Trophoblast cell (in vitro differentiated cells and primary cell): ENCODE data around the gene UBR4.

Source experiments
- DNase-seq, 2 donors: peaks; one replicate each; pipeline ENCODE4 v3.0.0-alpha.2; 2016
- H2AFZ ChIP-seq: 2 replicates; pipeline ENCODE4 v1.6.1; 2013; ENCODE audit warnings: low read length, moderate library complexity, mild to moderate bottlenecking; ENCODE audit not compliant: insufficient read depth, poor library complexity
- H2AK5ac ChIP-seq: 2 replicates; pipeline ENCODE4 v1.6.1; 2013; ENCODE audit warnings: mild to moderate bottlenecking, low read length
- H2BK120ac ChIP-seq: 2 replicates; pipeline ENCODE4 v1.6.1; 2013; ENCODE audit warnings: low read length, mild to moderate bottlenecking, moderate library complexity; ENCODE audit not compliant: insufficient read depth, poor library complexity
- H2BK12ac ChIP-seq: 2 replicates; pipeline ENCODE4 v1.6.1; 2013; ENCODE audit warnings: mild to moderate bottlenecking, low read length, moderate library complexity
- H2BK5ac ChIP-seq: 2 replicates; pipeline ENCODE4 v1.6.1; 2013; ENCODE audit warnings: low read length, low read depth, moderate library complexity, mild to moderate bottlenecking; ENCODE audit not compliant: poor library complexity
- H3K14ac ChIP-seq: 2 replicates; pipeline ENCODE4 v1.6.1; 2013; ENCODE audit warnings: mild to moderate bottlenecking, low read length
- H3K18ac ChIP-seq: 2 replicates; pipeline ENCODE4 v1.6.1; 2013; ENCODE audit warnings: mild to moderate bottlenecking, low read length
- H3K23ac ChIP-seq: 2 replicates; pipeline ENCODE4 v1.6.1; 2013; ENCODE audit warnings: low read length
- H3K27ac ChIP-seq: 2 replicates; pipeline ENCODE4 v1.5.1; 2013; ENCODE audit warnings: low read depth, mild to moderate bottlenecking, inconsistent platforms, low read length, moderate library complexity
- H3K27me3 ChIP-seq: 2 replicates; pipeline ENCODE4 v1.6.1; 2013; ENCODE audit warnings: inconsistent platforms, mild to moderate bottlenecking, low read length, moderate library complexity; ENCODE audit not compliant: insufficient read depth
- H3K36me3 ChIP-seq, 2 experiments: 1 replicate in 1 of 2; 2 replicates in 1 of 2; pipeline ENCODE4 v1.6.1; 2013; ENCODE audit warnings: low read length in 2 of 2, mild to moderate bottlenecking in 2 of 2, moderate library complexity in 1 of 2; ENCODE audit not compliant: insufficient read depth in 2 of 2, control insufficient read depth in 1 of 2
- H3K4ac ChIP-seq: 2 replicates; pipeline ENCODE4 v1.6.1; 2013; ENCODE audit warnings: low read depth, mild to moderate bottlenecking, low read length, moderate library complexity
- H3K4me1 ChIP-seq, 2 experiments: 1 replicate in 1 of 2; 2 replicates in 1 of 2; pipeline ENCODE4 v1.6.1; 2013; ENCODE audit warnings: low read length in 2 of 2, mild to moderate bottlenecking in 2 of 2, moderate library complexity in 1 of 2; ENCODE audit not compliant: insufficient read depth in 2 of 2, control insufficient read depth in 1 of 2
- H3K4me2 ChIP-seq: 2 replicates; pipeline ENCODE4 v1.6.1; 2013; ENCODE audit warnings: inconsistent platforms, mild to moderate bottlenecking, low read length, moderate library complexity
- H3K4me3 ChIP-seq: 2 replicates; pipeline ENCODE4 v1.5.1; 2013; ENCODE audit warnings: mild to moderate bottlenecking, low read depth, low read length, inconsistent platforms
- H3K79me1 ChIP-seq: one replicate; pipeline ENCODE4 v1.6.1; 2013; ENCODE audit warnings: low read length
- H3K79me2 ChIP-seq: 2 replicates; pipeline ENCODE4 v1.6.1; 2013; ENCODE audit warnings: low read length, mild to moderate bottlenecking; ENCODE audit not compliant: control insufficient read depth, insufficient read depth, poor library complexity
- H3K9ac ChIP-seq: 2 replicates; pipeline ENCODE4 v1.6.1; 2013; ENCODE audit warnings: mild to moderate bottlenecking, low read length
- H3K9me3 ChIP-seq: 2 replicates; pipeline ENCODE4 v1.6.1; 2013; ENCODE audit warnings: low read depth, mild to moderate bottlenecking, control low read depth, inconsistent platforms, low read length; ENCODE audit not compliant: insufficient read depth
- H4K12ac ChIP-seq: 2 replicates; pipeline ENCODE4 v1.6.1; 2013; ENCODE audit warnings: low read depth, mild to moderate bottlenecking, low read length, moderate library complexity
- H4K8ac ChIP-seq: 2 replicates; pipeline ENCODE4 v1.6.1; 2013; ENCODE audit warnings: low read depth, mild to moderate bottlenecking, low read length, moderate library complexity
- H4K91ac ChIP-seq: one replicate; pipeline ENCODE4 v1.6.1; 2013; ENCODE audit warnings: low read depth, mild to moderate bottlenecking, low read length, moderate library complexity
- WGBS: extraction: QIAGEN DNeasy Blood & Tissue Kit; methylation state at CpG from one replicate; pipeline ENCODE4 v1.1.7; 2013; ENCODE audit warnings: missing lambda C conversion rate; ENCODE audit not compliant: insufficient read length, insufficient coverage; ENCODE audit errors: extremely low coverage; 5-methylcytosine and 5-hydroxymethylcytosine counted together

Gene UBR4

GRCh38 chr1:19255288-19255687 is 45.2 kb upstream of the UBR4 start:
- Histone ChIP-seq H3K4me1 (peaks cover 4 to 7% of the 10 kb centered on the region in 2 experiments), H3K9ac (no peak overlapping the region), H3K23ac (no peak overlapping the region), H4K91ac (no peak overlapping the region), H3K4me2 (no peak overlapping the region), H3K27ac (no peak overlapping the region), H3K27me3 (no peaks in the 10 kb centered on the region), H3K9me3 (no peaks in the 10 kb centered on the region), H3K4ac (no peak overlapping the region), H3K18ac (no peak overlapping the region), H4K12ac (no peak overlapping the region), H3K79me2 (peaks cover 27% of the 10 kb centered on the region), H3K4me3 (no peak overlapping the region), H2AFZ (no peak overlapping the region), H2AK5ac (no peak overlapping the region), H2BK5ac (no peak overlapping the region), H3K36me3 (peaks cover 48 to 49% of the 10 kb centered on the region in 2 experiments), H2BK120ac (no peak overlapping the region), H3K14ac (no peak overlapping the region), H3K79me1 (peaks cover 10% of the 10 kb centered on the region), H4K8ac (no peak overlapping the region), H2BK12ac (no peak overlapping the region)
- no CpG with 5 or more reads among the region's 4 CpGs for WGBS
- no peak for DNase-seq

DNA sequence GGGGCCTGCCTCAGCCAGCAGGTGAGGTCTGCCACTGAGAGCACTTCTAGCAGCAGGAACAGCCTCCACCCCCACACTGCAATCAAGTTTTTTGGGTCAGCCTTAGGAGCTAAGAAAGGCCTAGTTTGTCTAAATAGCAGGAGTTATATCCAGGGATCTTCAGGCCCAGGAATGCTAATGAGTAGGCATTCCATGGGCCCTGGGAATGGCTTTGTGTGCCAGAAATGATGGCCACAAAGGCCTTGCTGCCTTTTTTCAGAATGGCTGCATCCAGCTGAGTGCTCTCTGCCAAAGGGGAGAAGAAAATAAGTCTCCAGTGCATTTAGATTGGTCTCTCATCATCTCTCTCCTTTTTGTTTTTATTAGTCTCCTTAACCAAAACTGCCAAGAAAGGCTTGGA is 44.4 kb upstream of the UBR4 start:
- Histone ChIP-seq H3K4ac (no peak overlapping the region), H2BK5ac (no peak overlapping the region), H3K27ac (no peak overlapping the region), H2AFZ (no peak overlapping the region), H2BK120ac (no peak overlapping the region), H4K8ac (no peak overlapping the region), H3K4me1 (peaks cover 4 to 7% of the 10 kb centered on the region in 2 experiments), H3K36me3 (peaks cover 40 to 42% of the 10 kb centered on the region in 2 experiments), H3K4me3 (no peak overlapping the region), H3K9me3 (no peaks in the 10 kb centered on the region), H3K14ac (no peak overlapping the region), H3K79me1 (peaks cover 10% of the 10 kb centered on the region), H3K27me3 (no peaks in the 10 kb centered on the region), H4K12ac (no peak overlapping the region), H2AK5ac (no peak overlapping the region), H3K4me2 (no peak overlapping the region), H3K79me2 (peaks cover 27% of the 10 kb centered on the region), H2BK12ac (no peak overlapping the region), H3K23ac (no peak overlapping the region), H3K18ac (no peak overlapping the region), H3K9ac (no peak overlapping the region), H4K91ac (no peak overlapping the region)
- no peak for DNase-seq

DNA sequence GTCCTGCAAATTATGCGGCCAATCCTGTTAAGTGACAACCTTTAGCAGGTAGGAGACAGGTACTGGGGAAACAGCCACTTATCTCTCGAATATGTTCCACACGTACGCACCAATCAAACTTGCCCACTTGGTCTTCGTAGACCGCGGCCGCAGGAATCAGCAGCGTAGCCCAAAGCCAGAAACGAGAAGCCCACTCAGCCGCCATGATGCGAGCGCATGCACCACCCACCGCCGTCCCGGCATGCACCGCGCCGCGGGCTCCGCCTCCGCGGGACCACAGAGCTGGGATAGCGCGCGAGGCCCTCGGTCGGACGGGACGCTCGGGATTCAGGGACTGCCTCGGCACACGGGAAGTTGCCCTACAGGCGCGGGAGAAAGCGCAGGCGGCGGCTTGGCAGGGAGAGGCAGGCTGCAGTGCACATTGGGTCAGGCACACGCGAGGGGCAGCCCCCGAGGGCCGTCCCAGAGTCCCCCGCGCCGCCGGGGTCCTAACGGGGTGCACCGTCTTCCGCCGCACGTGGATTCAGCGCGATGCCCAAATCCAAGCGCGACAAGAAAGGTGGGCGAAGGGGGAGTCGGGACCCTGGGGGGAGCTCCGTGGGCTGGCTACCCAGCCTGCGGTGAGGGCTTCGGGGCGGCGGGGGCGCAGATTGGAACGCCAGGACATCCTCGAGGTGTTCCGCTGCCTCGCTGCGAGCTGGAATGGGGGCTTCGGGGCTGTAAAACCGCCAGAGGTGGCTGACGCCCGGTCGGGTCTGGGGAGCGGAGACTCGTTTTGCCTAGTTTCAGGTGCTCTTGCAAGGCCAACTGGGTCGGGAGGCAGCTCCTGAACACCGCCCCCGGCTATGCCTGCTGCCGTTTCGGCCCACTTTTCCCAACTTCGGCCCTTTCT is 41.5 kb upstream of the UBR4 start, which contains the start of the genes EMC1 and MRTO4:
Gene EMC1, minus strand, starts transcription at position 220 of the 892 bp plus-strand sequence. Its CDS starts 15 bp downstream, at position 205.
Gene MRTO4, plus strand, starts transcription at position 501 of the 892 bp plus-strand sequence. Its CDS starts 31 bp downstream, at position 532.
- Histone ChIP-seq H3K4me1 (peaks cover 4 to 7% of the 10 kb centered on the region in 2 experiments), H3K79me1 (peaks cover 10% of the 10 kb centered on the region), H3K23ac (no peak within 1 kb of the TSS), H2AK5ac (peak within 1 kb of the TSS; percentile 61), H3K9me3 (no peaks in the 10 kb centered on the region), H4K8ac (peak within 1 kb of the TSS; percentile 86), H3K27me3 (no peaks in the 10 kb centered on the region), H3K14ac (peak within 1 kb of the TSS; percentile 93), H2BK120ac (peak within 1 kb of the TSS; percentile 92), H3K4me3 (peak within 1 kb of the TSS; percentile 90), H4K12ac (peak within 1 kb of the TSS; percentile 78), H3K36me3 (peaks cover 15% of the 10 kb centered on the region in 2 experiments), H3K9ac (peak within 1 kb of the TSS; percentile 96), H3K79me2 (peaks cover 27% of the 10 kb centered on the region), H3K27ac (peak within 1 kb of the TSS; percentile 95), H3K4ac (peak within 1 kb of the TSS; percentile 85), H2BK5ac (peak within 1 kb of the TSS; percentile 90), H2AFZ (peak within 1 kb of the TSS; percentile 81), H3K18ac (peak within 1 kb of the TSS; percentile 77), H4K91ac (peak within 1 kb of the TSS; percentile 94), H3K4me2 (peak within 1 kb of the TSS; percentile 77), H2BK12ac (no peak within 1 kb of the TSS)
- no CpG with 5 or more reads among the region's 81 CpGs for WGBS
- peak; percentile 82 to 91 for DNase-seq

- H3K23ac ChIP-seq = no peak overlapping the region
- H3K4ac ChIP-seq = peak overlapping the region; percentile 85
Observed at GRCh38 chr1:19250629-19251304, 40.7 kb upstream of the UBR4 start.

More at GRCh38 chr1:19250629-19251304, 40.7 kb upstream of the UBR4 start:
- Histone ChIP-seq H3K9me3 (no peaks in the 10 kb centered on the region), H3K36me3 (peaks cover 8% of the 10 kb centered on the region in 2 experiments), H3K27me3 (no peaks in the 10 kb centered on the region), H3K27ac (no peak overlapping the region), H2BK12ac (no peak overlapping the region), H4K8ac (peak overlapping the region; percentile 86), H3K4me2 (peak overlapping the region; percentile 77), H2AFZ (peak overlapping the region; percentile 81), H4K91ac (peak overlapping the region; percentile 94), H3K4me1 (peaks cover 4 to 7% of the 10 kb centered on the region in 2 experiments), H3K9ac (peak overlapping the region; percentile 96), H4K12ac (peak overlapping the region; percentile 78), H3K14ac (peak overlapping the region; percentile 93), H2BK120ac (peak overlapping the region; percentile 92), H2BK5ac (no peak overlapping the region), H2AK5ac (peak overlapping the region; percentile 61), H3K4me3 (peak overlapping the region; percentile 90), H3K18ac (no peak overlapping the region), H3K79me1 (peaks cover 10% of the 10 kb centered on the region), H3K79me2 (peaks cover 27% of the 10 kb centered on the region)
- DNase-seq = no peak
- no CpG with 5 or more reads among the region's 14 CpGs for WGBS
